SKM-1 (cell line): ENCODE data around the gene SLC39A11.

Experiments used
- DNase-seq: peaks from one replicate; lab custom pipeline; 2025; ENCODE audit not compliant: unreplicated experiment; lab: John Stamatoyannopoulos, UW

The SLC39A11 gene

DNA sequence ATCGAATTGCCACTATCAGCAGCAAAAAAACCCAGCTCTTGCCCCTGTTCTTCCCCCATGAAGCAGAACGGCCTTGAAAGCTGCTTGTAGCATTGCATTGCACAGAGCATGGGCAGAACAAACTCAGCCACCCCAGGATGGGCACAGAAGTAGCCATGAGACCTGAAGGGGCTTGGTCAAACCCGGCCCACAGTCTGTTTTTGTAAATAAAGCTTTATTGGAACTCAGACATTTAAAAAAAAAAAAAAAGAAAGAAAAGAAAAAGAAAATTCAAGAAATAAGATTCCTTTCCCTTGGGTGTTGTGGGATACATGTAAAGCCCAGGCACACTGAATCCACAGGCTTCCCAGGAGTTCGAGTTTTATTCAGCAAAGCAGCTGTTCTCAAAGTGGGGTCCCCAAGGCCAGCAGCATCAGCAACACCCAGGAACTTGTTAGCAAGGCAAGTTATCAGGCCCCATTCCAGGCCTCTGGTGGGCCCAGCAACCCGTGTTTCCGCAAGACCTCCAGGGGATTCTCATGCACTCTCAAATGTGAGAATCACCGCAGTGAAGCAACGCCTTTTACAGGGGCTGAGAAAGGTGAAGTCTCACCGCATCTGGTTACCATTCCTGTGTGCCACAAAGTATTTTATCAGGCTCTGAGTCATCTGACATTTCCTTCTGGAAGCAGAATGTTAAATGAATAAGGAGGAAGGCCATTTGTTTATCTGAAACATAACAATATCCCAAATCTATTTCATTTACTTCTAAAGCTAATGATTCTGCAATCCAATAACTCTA is 108.2 kb downstream of the SLC39A11 start:
- DNase-seq: no peak

DNA sequence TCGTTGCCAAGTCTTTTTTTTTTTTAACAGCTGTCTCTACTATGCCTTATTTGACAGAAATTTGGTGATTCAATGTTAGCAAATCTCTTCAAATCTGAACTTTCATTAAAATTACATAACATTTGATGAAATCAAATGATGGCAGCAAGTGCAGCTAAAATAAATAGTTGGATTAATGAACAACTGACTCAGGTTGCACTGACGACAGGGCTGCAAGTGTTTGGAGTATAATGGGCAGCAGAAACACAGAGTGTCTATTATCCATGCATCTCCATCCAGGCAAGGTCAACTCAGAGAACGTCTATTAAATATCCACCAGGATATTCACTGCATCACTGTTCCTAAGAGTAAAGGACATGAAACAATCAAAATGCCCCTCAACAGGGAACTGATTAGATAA is 109.8 kb downstream of the SLC39A11 start:
- no peak for DNase-seq

GRCh38 chr17:72978593-72979218 is 113.8 kb downstream of the SLC39A11 start:
- no peak for DNase-seq

- no peak for DNase-seq
Observed at GRCh38 chr17:72977771-72978417, 114.6 kb downstream of the SLC39A11 start.

DNA sequence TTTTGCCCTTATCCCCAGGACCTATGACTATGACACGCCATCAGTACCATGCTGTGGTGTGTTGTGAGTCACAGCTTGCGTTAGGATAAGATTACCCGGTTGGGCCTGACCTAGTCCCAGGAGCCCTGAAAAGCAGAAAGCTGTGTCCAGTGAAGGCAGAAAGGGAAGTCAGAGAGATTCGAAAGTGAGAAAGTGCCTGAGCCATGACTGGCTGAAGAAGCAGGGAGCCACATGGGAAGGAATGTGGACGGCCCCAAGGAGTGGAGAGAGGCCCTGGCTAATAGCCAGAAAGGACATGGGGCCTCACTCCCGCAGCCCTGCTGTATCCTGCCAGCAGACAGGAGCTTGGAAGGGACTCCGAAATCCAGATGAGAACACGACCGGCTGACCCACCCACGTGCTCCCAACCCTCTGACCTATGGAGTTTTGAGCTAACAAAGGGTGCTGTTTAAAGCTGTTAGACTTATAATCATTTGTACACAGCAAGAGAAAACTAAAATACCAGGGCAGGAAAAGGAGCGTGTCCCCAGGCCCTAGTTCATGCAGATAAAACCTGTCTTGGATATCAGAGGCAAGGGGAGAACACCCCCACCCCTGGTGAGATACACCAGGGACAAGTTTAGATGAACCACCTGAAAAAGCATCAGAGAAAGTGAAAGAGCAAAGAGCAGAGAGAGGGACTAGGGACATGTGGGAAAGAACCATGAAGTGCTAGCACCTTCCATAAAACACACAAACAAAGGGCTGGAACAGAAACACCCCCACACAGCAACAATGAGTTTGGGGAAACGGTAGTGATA is 115.3 kb downstream of the SLC39A11 start:
- no peak for DNase-seq

DNA sequence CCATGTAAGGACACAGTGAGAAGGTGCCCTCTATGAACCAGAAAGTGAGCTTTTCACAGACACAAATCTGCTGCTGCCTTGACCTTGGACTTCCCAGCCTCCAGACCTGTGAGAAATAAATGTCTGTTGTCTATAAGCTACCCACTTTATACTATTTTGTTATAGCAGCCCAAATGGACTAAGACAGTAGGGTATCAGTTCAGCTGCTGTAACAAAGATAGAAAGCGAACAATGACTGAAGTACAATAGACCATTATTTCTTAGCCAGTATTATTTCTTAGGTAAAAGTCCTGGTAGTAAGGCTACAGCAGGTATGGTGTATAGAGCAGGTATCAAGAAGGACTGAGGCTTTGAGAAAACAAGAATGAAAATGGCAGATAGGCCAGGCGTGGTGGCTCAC is 117.0 kb downstream of the SLC39A11 start:
- DNase-seq: no peak

DNA sequence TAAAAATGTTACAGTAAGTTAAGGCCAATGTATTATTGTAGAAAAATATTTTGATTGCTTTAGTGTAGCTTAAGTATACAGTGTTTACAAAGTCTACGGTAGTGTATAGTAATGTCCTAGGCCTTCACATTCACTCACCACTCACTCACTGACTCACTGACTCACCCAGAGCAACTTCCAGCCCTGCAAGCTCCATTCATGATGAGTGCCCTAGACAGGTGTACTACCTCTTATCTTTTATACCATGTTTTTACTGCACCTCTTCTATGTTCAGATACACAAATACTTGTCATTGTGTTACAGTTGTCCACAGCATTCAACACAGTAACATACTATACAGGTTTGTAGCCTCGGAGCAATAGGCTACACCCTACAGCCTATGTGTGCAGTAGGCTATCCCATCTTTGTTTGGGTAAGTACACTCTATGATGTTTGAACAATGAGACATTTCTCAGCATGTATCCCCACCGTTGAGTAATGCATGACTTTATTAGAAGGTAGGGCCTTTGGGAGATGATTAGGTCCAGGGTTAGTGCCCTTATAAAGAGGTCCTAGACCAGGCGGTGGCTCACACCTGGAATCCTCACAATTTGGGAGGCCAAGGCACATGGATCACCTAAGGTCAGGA is 117.8 kb downstream of the SLC39A11 start:
- no peak for DNase-seq

GRCh38 chr17:72972263-72972951 is 120.1 kb downstream of the SLC39A11 start:
- no peak for DNase-seq

DNA sequence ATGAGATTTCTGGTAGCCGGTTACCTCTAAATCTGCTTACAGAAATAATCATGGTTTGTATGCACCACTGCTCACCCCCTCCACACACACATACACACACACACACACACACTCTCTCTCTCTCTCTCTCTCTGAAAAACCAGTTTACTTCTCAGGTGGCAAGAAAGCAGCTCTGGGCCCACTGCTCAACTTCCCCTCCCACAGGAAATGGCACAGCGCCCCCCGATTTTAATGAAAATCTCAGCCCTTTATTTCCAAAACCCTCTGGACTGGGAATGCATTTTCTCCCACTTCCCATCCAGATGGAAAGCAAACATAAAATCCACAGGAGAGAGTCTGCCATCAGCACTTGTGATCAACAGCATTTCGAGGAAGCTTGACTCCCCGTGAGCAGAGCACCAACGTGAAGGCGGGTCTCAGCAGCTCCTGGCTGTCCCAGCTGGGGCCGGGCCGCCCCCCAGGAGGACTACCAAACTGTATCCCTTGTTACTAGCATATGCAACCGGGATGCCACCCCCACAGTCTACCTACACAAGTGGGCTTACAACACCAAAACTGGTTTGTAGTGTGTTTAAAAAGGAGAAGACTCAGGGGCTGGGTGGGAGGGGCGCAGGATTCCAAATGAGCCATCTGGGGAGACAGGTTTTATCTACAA is 121.1 kb downstream of the SLC39A11 start:
- DNase-seq: no peak

- DNase-seq: no peak
Observed at GRCh38 chr17:72970797-72971196, 121.7 kb downstream of the SLC39A11 start.

DNA sequence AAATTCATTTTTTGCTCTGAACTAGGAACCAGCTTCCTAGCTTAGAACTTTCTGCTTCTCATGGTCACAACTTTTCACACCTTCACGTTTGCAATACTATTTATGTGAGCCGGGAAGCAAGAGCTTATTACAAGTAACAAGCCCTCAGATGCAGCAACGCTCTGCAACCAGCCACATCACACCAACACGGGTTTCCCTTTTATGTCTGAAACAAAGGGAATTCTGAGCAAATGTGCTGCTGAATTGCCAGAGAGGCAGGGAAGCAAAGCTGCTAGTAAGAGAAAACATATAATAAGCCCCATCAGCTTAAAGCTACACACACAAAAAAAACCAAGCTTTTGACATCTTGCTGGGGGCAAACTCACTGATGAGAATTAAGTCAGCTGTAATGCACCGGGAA is 122.2 kb downstream of the SLC39A11 start:
- no peak for DNase-seq

GRCh38 chr17:72969293-72969906 is 123.1 kb downstream of the SLC39A11 start:
- no peak for DNase-seq

DNA sequence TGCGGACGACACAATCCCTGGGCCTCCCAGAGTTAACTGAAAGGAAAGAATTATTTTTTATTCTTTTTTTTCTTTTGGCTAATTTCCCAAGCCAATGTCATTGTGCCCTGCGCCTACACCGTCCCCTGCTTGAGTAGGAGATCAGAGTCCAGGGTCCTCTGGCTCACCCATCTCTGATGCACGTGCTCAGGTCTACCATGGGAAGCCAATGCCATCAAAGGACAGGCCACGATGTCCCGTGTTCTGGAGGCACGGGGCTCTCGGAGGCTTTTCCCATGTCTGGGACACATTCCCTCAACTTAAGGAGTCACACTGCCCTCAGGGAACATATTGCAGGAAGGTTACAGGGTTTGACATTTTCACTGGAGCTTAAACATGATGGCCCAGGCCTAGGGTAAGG is 123.7 kb downstream of the SLC39A11 start:
- DNase-seq: no peak

DNA sequence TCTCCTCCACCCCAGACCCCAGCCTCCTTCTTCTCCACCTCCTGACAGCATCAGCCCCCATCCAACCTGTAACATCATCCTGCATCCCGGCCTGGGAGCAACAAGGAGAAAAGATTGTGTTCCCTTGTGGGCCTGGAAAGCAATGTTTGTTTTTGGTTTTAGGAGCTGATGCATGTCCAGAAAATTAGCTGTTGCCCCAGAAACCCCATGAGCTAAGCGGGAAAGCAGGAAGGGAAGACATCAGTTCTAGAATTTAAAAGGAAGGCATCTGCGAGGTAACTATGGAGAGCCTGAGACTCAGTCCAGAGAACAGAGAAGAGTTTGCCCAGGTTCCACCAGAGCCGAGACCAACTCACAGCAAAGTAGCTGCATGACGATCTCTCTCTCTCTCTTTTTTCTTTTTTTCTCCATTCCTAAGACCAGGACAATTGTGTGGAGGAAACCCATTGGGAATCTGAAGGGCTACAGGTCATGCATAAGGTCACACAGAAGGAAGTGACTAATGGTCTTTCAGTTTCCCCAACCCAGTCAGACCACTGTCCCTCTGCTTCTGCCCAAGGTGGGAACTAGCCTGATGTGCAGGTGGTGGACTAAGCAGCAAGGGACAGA is 124.4 kb downstream of the SLC39A11 start:
- no peak for DNase-seq

DNA sequence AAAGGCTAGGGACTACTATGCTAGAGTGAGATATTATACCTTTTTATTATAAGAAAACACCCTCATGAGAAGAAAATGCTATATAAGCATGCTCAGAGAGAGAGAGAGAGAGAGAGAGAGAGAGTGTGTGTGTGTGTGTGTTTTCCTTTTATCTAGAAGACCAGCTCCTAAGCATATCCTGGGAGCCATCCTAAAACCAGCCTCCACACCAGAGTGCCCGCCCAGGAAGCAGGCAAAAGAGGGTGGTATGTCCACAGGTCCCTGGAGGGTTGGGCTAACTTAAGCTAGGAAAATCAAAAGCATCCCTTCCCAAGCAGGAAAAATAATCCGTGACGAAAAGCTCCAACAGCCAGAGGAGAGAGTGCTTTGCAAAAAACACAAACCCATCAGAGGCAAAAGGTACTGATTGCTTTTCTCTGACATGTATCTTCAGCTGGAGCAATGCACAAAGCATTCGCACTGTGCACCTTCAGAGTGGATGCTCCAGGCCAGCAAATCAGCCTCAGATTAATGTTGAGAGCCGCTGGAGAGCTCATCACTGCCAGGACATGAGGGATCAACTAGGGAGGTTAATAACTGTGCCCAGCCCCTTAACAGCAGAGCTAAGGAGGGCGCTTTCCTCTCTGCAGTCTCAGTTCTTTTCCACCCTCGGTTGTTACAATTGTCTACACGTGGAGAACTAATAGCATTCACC is 125.1 kb downstream of the SLC39A11 start:
- no peak for DNase-seq

DNA sequence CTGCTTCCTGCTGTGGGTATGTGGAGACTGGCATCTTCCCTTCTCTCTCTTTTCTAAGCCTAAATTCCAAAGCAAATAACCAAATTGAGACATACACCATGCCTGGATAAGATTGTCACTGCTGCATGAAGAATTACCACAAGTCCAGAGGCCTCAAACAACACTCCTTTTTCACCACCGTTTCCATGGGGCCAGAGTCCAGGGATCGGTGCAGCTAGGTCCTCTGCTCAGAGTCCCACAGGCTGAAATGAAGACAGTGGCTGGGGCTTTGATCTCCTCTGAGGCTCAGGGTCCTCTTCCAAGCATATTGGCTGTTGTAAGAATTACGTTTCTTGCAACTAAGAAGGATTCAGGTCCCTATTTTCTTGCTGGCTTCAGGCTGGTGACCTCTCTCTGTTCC is 130.4 kb downstream of the SLC39A11 start:
- DNase-seq: no peak

DNA sequence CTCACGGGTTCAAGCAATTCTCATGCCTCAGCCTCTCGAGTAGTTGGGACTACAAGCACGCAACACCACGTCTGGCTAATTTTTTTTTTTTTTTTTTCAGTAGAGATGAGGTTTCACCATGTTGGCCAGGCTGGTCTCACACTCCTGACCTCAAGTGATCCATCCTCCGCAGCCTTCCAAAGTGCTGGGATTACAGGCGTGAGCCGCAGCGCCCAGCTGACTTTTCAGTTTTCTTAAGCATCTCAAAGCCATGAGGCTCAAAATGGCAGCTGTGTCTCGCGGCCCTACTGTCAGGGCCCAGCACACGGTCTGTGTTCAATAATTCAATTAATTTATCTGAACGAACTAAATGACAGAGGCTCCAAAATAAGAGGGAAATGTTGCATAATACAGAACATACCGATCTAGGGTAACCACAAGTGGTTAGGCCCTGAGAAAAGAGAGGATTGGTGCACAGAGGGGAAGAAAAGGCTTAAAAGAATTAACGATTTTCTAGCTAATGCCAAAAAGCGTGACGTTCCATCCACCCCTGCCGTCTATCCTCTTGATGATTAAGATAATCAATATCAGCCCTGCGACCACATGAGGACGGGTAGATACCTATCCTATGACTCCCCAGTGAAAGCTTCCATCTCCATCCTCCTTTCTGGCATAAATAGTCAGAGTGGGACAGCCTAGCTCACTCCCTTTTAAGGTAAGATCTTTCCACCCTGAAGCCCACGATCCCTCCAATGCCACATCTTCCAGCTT is 136.9 kb downstream of the SLC39A11 start:
- DNase-seq: no peak

GRCh38 chr17:72954579-72954978 is 137.9 kb downstream of the SLC39A11 start:
- no peak for DNase-seq
